GM21423 (cell line): ENCODE results near the gene MCM7.

Source experiments
- ATAC-seq: cut with Tn5 transposase; IDR thresholded peaks from one replicate; pipeline ENCODE4 v1.9.1; 2021; ENCODE audit warnings: mild to moderate bottlenecking, moderate library complexity; ENCODE audit not compliant: unreplicated experiment

Gene MCM7

DNA sequence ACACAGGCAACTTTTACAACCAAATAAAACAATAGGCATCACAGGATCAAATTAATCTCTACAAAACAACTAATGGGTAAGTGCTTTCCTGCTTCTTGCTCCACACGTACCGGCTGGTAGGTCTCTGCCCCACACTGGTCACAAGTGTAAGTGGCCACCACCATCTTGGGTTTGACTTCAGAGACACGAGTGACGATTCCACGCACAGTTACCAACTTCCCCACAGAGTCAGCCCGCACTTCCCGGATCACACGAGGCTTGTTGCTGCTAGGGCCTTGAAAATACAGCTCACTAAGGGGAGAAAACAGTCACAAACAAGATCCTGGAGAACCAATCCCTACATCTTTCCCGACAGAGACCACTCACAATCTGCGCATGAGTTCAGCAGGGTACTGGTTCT, 2.3 kb downstream of the MCM7 start:
- no peak for ATAC-seq

GRCh38 chr7:100095704-100096103, 5.5 kb downstream of the MCM7 start:
- ATAC-seq = no peak

DNA sequence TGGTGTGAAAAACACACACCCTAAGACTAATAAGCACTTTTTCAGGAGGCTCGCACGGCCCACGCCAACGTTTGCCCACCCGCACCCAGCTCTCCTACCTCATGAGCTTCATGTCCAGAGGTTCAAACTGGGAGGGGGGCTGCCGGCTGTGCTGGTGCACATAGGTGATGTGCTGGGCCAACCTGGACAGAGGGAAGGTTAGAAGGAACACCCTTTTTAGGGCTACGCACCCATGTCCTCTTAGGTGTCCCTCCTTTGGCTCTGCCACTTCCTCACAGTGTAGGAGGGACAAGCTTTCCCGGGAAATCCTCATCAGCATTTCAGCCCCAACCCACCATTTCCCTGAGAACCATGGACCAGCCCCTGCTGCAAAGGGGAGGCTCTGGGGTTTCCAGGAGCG, 5.9 kb downstream of the MCM7 start:
- ATAC-seq = no peak

GRCh38 chr7:100093925-100094486, 7.2 kb downstream of the MCM7 start:
- ATAC-seq = no peak

DNA sequence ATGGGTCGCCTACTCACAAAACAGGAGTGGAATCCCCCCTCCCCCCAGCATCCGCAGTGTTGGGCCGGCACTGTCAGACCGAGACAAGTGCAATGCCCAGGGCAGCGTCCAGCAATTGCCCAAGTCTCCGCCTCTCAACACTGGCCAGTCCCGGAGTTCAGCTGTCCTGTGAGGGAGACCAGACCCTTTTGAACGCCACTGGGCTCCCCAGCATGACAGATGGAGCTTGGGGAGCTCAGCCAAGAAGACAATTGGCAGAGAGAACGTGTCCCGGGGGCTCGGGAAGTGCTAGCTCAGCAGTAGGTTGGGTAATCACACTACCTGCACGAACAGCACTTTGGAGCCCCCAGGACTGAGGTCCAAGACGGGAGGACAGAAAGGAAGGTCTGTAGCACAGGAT, 7.7 kb downstream of the MCM7 start:
- no peak for ATAC-seq

DNA sequence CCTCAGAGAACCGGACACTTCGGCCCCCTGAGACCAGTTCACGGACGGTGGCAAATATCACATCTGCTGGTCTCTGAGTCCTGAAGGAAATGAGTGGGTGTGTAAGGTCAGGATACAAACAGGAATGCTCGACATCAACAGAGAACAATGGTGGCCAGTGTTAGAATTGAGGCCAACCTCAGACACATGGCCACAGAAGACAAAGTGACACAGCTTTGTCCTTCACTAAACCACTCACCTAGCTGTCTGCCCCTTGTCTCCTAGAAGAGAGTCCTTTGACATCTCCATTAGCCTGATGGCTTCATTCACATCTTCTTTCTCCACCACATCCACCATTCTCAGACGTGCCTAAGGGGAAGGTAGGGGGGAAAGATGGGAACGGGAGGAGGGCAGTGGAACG, 8.1 kb downstream of the MCM7 start:
- ATAC-seq = no peak

- ATAC-seq = no peak
These were observed 9.6 kb downstream of the MCM7 start for GRCh38 chr7:100091411-100092181.

DNA sequence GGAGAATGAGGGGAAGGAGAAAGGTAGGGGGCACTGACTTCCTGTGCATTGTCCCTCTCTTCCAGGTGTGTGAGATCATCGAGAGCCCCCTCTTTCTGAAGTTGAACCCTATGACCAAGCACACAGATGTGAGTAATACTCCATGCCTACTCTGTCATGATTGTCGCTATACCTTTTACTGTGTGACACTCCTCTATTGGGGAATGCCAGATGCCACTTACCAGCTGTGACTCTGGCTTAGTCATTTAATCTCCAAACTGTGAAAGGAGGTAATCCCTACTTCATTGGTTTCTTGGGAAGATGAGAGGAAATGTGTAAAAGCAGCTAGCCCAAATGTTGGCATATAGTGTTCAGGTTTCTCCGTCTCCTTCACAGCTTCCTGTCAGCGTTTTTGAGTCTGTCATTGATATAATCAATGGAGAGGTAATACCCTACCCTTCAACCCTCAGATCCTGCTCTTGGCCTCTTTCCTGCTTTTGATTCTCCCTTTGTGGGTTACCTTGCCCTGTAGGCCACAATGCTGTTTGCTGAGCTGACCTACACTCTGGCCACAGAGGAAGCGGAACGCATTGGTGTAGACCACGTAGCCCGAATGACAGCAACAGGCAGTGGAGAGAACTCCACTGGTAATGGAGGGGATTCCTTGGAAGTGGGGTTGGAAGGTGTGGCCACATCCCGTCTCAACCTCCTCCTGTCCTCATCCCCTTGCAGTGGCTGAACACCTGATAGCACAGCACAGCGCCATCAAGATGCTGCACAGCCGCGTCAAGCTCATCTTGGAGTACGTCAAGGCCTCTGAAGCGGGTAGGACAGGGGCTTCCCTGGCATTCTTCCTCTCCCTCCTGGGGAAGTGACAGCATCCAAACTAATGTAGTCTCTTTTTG, 10.4 kb downstream of the MCM7 start:
- ATAC-seq = no peak

DNA sequence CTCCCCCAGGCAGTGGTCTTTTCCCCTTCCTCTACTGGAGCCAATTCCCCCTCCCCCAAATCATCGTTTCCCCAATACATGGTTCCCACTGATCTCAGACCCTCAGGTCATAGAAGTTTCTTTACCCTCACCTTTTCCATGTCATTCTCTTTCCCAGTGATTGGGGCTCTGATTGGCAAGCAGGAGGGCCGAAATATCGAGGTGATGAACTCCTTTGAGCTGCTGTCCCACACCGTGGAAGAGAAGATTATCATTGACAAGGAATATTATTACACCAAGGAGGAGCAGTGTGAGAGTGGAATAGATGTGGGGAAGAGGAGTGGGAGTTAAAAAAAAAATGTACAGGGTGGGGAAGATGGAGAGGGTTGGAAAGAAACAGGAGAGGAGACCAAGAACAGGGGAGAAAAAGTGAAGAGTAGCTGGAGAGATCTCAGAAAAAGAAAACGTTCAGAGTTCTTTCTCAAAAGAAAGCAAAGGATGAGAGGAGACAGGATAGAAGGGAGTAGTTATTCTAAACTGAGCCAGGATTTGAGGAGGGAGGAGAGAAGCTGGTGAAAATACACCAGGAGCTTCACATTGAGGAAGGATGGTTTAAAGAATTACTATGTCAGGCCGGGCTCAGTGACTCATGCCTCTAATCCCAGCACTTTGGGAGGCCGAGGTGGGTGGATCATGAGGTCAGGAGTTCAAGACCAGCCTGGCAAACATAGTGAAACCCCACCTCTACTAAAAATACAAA, 11.6 kb downstream of the MCM7 start:
- ATAC-seq = no peak

- peak; percentile 72 for ATAC-seq
These were observed 12.4 kb downstream of the MCM7 start, which contains the start of gene COPS6 for GRCh38 chr7:100088621-100089457. TSS of gene COPS6 (plus strand) at chr7:100088969. CDS start at chr7:100088991, 22 bp downstream.

- ATAC-seq = peak; percentile 13
These were observed 13.0 kb downstream of the MCM7 start for GRCh38 chr7:100088095-100088620.

DNA sequence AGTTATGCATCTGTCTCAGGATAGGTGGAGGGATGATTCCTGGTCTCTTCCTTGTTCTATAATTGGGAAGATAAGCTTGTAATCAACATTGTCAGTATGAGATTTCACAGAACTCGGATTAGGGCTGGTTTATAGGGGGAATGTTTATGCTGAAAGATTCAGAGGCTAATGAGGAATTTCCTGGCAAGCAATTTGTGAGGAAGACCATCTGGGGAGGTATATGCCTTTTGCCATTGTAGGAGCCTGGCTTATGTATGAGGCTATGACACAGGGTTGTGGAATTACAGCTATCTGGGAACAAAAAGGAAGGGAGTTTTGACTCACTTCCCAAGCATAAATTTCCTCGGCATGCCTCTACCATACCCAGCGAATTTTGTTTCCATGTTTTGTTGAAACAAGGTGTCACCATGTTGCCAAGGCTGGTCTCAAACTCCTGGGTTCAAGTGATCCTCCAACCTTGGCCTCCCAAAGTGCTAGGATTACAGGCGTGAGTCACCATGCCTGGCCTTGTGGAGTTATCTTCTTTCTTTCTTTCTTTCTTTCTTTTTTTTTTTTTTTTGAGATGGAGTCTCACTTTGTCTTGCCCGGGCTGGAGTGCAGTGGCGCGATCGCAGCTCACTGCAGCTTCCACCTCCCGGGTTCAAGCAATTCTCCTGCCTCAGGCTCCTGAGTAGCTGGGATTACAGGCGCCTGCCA, 14.0 kb downstream of the MCM7 start:
- no peak for ATAC-seq

GRCh38 chr7:100085515-100085914, 15.7 kb downstream of the MCM7 start:
- ATAC-seq = no peak

DNA sequence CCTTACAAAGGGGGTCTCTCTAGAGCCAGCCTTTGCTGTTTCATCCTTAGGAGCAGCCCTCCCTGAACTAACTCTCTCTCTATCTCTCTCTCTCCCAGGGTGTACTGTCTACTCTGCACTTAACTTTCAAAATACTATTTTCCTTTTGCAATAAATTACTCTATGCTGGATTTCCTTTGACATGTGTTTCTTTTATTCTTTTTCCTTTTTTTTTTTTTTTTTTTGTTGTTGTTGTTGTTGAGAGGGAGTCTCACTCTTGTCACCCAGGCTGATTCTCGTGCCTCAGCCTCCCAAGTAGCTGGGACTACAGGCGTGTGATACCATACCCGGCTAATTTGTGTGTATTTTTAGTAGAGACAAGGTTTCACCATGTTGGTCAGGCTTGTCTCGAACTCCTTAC, 18.2 kb downstream of the MCM7 start:
- no peak for ATAC-seq

DNA sequence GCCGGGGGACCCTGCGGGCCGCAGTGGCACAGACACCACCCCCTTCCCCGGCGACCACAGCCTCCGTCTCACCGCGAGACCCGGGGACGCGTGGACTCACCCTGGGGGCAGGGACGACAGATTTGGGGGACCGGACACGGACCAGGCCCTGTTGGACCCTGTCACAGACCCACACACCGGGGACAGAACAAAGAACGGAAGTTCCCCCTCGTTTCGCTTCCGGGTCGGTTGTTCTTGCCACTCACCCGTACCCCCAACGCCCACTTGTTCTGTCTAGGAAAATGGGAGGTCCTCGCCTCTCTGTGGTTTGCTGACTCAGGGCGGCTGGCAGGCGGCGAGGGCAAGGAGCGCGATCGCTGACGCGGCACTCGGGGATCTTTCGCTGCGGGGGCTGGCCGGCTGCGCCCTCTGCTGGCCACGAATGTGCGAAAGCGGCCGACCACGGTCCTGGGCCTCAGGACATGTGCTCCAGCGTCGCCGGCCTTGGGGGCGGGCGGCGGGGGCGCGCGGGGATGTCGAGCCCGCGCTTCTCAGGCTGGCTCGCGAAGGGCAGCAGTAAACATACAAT, 19.6 kb downstream of the MCM7 start, which contains the start of gene ZNF3:
TSS of gene ZNF3 (minus strand) at position 189 of the 568 bp plus-strand sequence. CDS start 4,366 bp downstream, outside the sequence.
- peak; percentile 77 for ATAC-seq

- ATAC-seq = no peak
These were observed 20.2 kb downstream of the MCM7 start for GRCh38 chr7:100080907-100081534.

GRCh38 chr7:100079024-100079560, 22.1 kb downstream of the MCM7 start:
- ATAC-seq = no peak

DNA sequence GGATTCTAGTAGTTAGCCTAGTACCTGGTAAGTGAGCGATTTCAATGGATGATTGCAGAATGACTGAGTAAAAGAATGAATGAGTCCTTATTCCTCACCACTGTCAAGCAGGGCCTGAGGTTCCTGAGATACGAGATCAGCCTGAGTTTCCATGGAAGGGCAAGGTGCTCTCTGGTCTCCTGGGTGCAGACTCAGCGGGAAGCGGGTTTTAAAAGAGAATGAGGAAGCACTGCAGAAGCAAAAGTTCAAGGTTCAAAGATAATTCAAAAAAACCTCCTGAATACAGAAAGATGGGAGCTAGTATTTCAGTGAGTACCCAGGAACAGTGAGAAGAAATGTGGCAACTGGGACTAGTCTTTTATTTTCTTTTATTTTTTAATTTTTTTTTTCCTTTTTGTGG, 24.0 kb downstream of the MCM7 start:
- ATAC-seq = no peak
